ENCODE results near the gene NEO1.

- TF ChIP-seq POLR2AphosphoS5 (IDR thresholded peaks at IDR 0.05; ENCODE audit: low read depth, low read length): no peak
- TF ChIP-seq POLR2A (IDR thresholded peaks at IDR 0.05; ENCODE audit: low read depth, low read length): no peak
Measured at GRCh38 chr15:73004462-73004861, 47.8 kb upstream of the NEO1 start.

All from GM12892 (cell line).